ENCODE data around the gene PIGC.

Gene PIGC

DNA sequence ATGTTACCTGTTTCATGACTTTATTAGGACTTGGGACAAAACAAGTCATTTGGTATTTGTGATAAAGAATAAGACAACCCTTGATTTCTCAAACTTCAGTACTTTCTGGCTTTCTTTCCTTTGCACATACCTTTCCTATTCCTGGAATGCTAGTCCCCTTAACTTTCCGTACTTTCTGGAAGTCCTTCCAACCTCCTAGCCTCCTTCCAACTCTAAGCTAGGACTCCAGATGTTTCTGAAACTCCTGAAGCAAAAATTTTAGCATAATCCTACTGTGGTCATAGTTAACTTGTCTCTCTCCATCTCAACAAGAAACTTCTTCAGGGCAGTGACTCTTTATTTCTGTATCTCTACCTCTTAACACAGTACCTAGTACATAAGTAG lies 43.2 kb downstream of the PIGC start:
- TF ChIP-seq ZFX (IDR thresholded peaks at IDR 0.05; ENCODE audit: borderline replicate concordance) = no peak
- TF ChIP-seq, protein P1, sequence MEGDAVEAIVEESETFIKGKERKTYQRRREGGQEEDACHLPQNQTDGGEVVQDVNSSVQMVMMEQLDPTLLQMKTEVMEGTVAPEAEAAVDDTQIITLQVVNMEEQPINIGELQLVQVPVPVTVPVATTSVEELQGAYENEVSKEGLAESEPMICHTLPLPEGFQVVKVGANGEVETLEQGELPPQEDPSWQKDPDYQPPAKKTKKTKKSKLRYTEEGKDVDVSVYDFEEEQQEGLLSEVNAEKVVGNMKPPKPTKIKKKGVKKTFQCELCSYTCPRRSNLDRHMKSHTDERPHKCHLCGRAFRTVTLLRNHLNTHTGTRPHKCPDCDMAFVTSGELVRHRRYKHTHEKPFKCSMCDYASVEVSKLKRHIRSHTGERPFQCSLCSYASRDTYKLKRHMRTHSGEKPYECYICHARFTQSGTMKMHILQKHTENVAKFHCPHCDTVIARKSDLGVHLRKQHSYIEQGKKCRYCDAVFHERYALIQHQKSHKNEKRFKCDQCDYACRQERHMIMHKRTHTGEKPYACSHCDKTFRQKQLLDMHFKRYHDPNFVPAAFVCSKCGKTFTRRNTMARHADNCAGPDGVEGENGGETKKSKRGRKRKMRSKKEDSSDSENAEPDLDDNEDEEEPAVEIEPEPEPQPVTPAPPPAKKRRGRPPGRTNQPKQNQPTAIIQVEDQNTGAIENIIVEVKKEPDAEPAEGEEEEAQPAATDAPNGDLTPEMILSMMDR (IDR thresholded peaks at IDR 0.05) = no peak
- no peak overlapping the region for H3K27ac ChIP-seq

DNA sequence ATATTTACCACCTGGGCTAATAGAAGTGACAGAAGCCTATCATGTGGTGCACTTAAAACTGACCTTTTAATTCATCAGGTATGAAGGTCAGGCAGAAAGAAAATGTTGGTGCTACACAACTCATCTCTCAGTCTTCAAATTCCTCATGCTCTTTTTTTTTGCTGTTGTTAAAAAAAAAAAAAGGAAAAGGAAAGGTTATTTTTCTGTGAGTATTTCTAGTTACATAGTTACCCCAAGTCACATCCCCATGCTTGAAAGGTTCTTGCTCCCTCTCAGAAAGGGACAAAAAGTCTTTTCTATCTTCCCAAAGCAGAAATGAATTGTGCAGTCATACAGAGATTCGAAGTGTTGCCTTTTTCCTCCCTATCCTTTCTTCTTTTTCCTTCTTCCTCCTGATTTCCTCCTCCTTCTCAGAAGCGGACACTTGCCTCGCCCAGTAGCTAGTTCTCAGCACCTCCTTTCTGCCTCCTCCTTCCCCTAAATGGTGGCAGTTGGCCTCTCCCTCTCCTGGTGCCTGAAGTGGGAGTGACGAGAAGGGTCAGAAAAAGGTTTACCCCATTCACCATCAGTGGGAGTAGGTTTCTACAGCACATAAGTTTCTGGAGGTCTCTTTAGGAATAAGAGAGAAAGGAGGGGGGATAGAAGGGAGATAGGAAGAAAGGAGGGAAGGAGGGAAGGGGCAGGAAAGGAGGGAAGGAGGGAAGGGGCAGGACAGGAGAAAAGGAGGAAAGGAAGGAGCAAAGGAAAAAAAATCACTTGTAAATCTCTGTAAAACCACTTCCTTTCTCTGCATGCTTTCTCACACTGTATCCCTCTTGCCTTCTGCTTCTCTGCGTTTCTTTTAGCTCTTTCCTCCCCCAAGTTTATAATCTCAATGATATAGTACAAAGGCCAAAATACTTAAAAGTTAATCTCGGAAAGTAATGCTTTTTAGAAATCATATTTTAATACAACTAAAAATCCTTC lies 43.8 kb downstream of the PIGC start:
- H3K27ac ChIP-seq = no peak overlapping the region
- no peak for TF ChIP-seq ZFX (IDR thresholded peaks at IDR 0.05; ENCODE audit: borderline replicate concordance)
- TF ChIP-seq, protein P1 (IDR thresholded peaks at IDR 0.05) = peak; percentile 68

DNA sequence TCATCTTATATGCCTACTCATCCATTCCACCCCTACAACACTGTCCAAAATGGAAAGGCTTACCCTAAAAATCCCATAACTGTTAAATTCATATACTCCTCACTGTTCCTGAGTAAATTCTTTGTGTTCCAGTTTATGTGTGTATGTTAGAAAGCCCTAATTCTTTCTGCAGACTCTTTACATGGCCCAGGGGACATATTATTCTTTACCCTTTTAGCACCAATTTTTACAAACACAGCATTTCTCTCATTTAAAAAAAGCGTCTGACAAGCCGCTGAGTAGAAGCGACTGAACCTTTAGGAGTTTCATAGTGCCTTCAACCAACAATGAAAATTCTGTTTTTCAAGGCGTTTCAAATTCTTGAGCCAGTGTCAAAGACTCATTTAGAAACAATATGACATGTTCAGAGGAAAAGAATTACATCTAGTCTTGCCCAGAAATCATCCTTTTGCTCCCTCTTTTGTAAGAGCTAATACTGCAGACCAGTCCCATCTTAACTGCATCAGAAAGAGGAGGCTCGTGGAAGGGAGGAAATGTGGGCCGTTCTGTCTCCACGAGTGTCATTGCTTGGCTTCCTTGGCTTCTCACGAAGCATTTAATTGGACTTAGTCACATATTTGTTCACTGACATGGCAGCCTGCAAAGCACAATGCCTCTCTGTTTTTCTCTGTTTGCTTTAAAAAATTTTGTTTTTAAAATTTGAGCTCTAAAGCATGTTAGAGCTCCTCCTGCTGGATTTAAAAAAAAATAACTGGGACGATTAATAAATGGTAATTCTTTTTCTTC lies 44.7 kb downstream of the PIGC start:
- TF ChIP-seq, protein P1 (IDR thresholded peaks at IDR 0.05) = peak; percentile 92
- TF ChIP-seq ZFX (IDR thresholded peaks at IDR 0.05; ENCODE audit: borderline replicate concordance) = no peak
- H3K27ac ChIP-seq = no peak overlapping the region

DNA sequence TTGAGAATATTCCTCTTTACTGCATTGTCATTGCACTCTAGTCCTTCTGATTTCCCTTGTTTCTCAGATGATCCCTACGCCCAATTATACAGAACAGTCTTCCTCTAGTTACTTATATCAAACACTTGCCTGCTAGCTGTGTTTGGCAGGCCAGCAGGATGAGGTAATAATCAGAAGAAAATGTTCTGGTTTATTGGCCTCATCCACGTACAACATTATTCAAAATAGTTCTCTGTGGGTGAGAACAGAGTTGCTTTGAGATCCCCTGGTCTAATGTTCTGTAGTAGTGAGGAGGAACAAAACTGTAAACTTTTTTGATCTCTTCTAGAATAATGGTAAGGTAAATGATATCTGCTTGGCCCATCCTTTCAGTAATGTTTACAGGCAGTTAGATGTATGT lies 45.7 kb downstream of the PIGC start:
- H3K27ac ChIP-seq = no peak overlapping the region
- TF ChIP-seq, protein P1 (IDR thresholded peaks at IDR 0.05) = no peak
- no peak for TF ChIP-seq ZFX (IDR thresholded peaks at IDR 0.05; ENCODE audit: borderline replicate concordance)

DNA sequence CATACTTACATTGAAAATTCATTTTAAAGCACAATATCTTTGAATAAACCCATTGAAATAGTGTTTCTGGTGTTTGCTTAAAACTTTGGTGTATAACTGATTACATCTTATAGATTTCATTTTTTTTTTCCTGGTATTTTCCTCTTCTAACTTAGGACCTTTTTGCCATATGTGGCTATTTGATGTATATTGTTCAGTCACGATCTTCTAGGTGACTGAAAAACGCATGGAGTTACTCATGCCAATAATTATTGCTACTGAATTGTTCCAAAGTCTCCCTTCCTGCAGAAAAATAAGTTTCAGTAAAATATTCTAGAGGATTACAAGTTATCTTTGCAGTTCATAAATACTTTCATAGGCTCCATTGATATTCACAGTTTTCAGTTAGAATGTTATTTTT lies 46.2 kb downstream of the PIGC start:
- TF ChIP-seq, protein P1 (IDR thresholded peaks at IDR 0.05) = no peak
- TF ChIP-seq ZFX (IDR thresholded peaks at IDR 0.05; ENCODE audit: borderline replicate concordance) = no peak
- no peak overlapping the region for H3K27ac ChIP-seq

DNA sequence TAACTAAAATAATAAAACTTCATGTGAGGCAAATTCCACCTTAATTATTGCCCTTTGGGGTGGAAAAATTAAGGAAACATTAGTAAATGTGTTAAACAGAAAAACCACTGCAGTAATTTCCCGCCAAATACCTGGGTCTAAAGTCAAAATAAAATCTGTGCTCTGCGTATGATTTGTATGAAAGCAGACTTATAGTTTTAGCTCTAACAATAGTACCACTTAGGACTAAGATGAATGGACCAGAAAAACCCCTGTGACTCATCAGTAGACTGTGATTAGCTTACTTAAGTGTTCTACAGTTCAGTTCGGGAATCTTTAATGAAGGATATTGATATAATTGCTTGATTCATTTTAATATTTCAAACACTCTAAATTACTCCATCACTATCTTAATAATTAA lies 46.6 kb downstream of the PIGC start:
- TF ChIP-seq, protein P1 (IDR thresholded peaks at IDR 0.05) = no peak
- no peak for TF ChIP-seq ZFX (IDR thresholded peaks at IDR 0.05; ENCODE audit: borderline replicate concordance)
- no peak overlapping the region for H3K27ac ChIP-seq
